Fibroblast of lung (primary cell): ENCODE results near the gene CTTNBP2NL. TPM values are rescaled to one million over a fixed set of nuclear protein-coding genes. Genes with fewer than 3 reads are reported as not detected.

Experiments
- DNase-seq, 2 donors: peaks; one replicate each; pipeline versions ENCODE4 v3.0.0 to v3.0.0-alpha.2; 2010; ENCODE audit warnings: low read depth in 2 of 2
- H2AFZ ChIP-seq: 2 replicates; pipeline ENCODE4 v1.5.1; 2012; ENCODE audit warnings: low read length, control low read depth, inconsistent platforms
- H3K27ac ChIP-seq: 2 replicates; pipeline ENCODE4 v1.5.1; 2011; ENCODE audit warnings: low read length, control low read depth; ENCODE audit not compliant: insufficient read depth
- H3K27me3 ChIP-seq: 2 replicates; pipeline ENCODE4 v1.5.1; 2011; ENCODE audit warnings: mild to moderate bottlenecking, low read length; ENCODE audit not compliant: control insufficient read depth, insufficient read depth
- H3K36me3 ChIP-seq: 2 replicates; pipeline ENCODE4 v1.5.1; 2011; ENCODE audit warnings: low read length; ENCODE audit not compliant: control insufficient read depth, insufficient read depth
- H3K4me1 ChIP-seq: 2 replicates; pipeline ENCODE4 v1.5.1; 2011; ENCODE audit warnings: low read length; ENCODE audit not compliant: control insufficient read depth, insufficient read depth; ENCODE audit errors: extremely low read depth
- H3K4me2 ChIP-seq: 2 replicates; pipeline ENCODE4 v1.5.1; 2011; ENCODE audit warnings: low read length, control low read depth; ENCODE audit not compliant: insufficient read depth; ENCODE audit errors: extremely low read depth
- H3K4me3 ChIP-seq, 4 experiments: fragments of 200-600 bp in 1 of 4; sonication (generic) in 1 of 4; replicated peaks in 1 of 4; 2 replicates each; pipeline ENCODE4 v1.5.1; 2011 to 2016; ENCODE audit warnings: low read length in 4 of 4, low read depth in 3 of 4, mild to moderate bottlenecking in 3 of 4, control low read depth in 2 of 4, inconsistent platforms in 1 of 4, mixed read lengths in 1 of 4; ENCODE audit not compliant: insufficient read depth in 1 of 4; ENCODE audit errors: control extremely low read depth in 1 of 4
- H3K79me2 ChIP-seq: 2 replicates; pipeline ENCODE4 v1.5.1; 2012; ENCODE audit warnings: mild to moderate bottlenecking, low read length, inconsistent platforms; ENCODE audit not compliant: control insufficient read depth, insufficient read depth
- H3K9ac ChIP-seq: 2 replicates; pipeline ENCODE4 v1.5.1; 2011; ENCODE audit warnings: mild to moderate bottlenecking, low read length, control low read depth; ENCODE audit not compliant: insufficient read depth
- H3K9me3 ChIP-seq: 2 replicates; pipeline ENCODE4 v1.5.1; 2012; ENCODE audit warnings: low read depth, low read length; ENCODE audit not compliant: control insufficient read depth, insufficient read depth
- H4K20me1 ChIP-seq: 2 replicates; pipeline ENCODE4 v1.5.1; 2011; ENCODE audit warnings: low read length; ENCODE audit not compliant: control insufficient read depth, insufficient read depth; ENCODE audit errors: extremely low read depth
- CTCF ChIP-seq, 2 donors: IDR thresholded peaks in 1 of 2; conservative IDR thresholded peaks in 1 of 2; 1 replicate in 1 of 2; 2 replicates in 1 of 2; pipeline ENCODE4 v1.5.1; 2011 to 2012; ENCODE audit warnings: low read length in 2 of 2, control low read depth in 1 of 2, inconsistent platforms in 1 of 2, low read depth in 1 of 2, mild to moderate bottlenecking in 1 of 2
- EZH2 ChIP-seq: IDR thresholded peaks from 2 replicates; pipeline ENCODE4 v1.5.1; 2012; ENCODE audit warnings: low read length, control low read depth, mild to moderate bottlenecking; ENCODE audit errors: missing control alignments
- polyA plus RNA-seq, 2 donors: library from polyadenylated mRNA; depleted of rRNA in 1 of 2; stranded (reverse) in 1 of 2; unstranded in 1 of 2; fragments of >200 nt; gene quantifications; 2 replicates each; pipeline ENCODE4 v1.2.1, GENCODE V29; 2011 to 2012; ENCODE audit warnings: missing spikeins in 1 of 2
- total RNA-seq: library from RNA; depleted of rRNA; stranded (reverse); fragments of >200 nt; gene quantifications from 2 replicates; pipeline ENCODE4 v1.2.1, GENCODE V29; 2014

Gene CTTNBP2NL
- total and polyA plus RNA-seq, 2 donors (not counting 1 experiment from before 2014, with no cell fraction given) = 18.5 to 26.8 TPM

- no peaks in the 10 kb centered on the region for H3K79me2 ChIP-seq
- no peaks in the 10 kb centered on the region for H4K20me1 ChIP-seq
- H3K4me1 ChIP-seq = no peaks in the 10 kb centered on the region
- no peak overlapping the region for H3K4me3 ChIP-seq
- TF ChIP-seq CTCF (conservative IDR thresholded peaks at IDR 0.05 in 1 of 2, IDR thresholded peaks at IDR 0.05 in 1 of 2; ENCODE audit: low read depth in 1 of 2, low read length in 2 of 2) (peak; percentile 91 to 99), EZH2 (no peak)
- H3K9me3 ChIP-seq = no peaks in the 10 kb centered on the region
- peaks cover 9% of the 10 kb centered on the region for H3K27me3 ChIP-seq
- no peak overlapping the region for H2AFZ ChIP-seq
- no peak overlapping the region for H3K4me2 ChIP-seq
- peak; percentile 66 to 79 for DNase-seq
- H3K36me3 ChIP-seq = no peaks in the 10 kb centered on the region
- no peak overlapping the region for H3K9ac ChIP-seq
- H3K27ac ChIP-seq = no peak overlapping the region
These were observed 26.4 kb upstream of the CTTNBP2NL start for GRCh38 chr1:112369392-112370285.

GRCh38 chr1:112370996-112371395, 25.0 kb upstream of the CTTNBP2NL start:
- Histone ChIP-seq H3K36me3 (no peaks in the 10 kb centered on the region), H3K9me3 (no peaks in the 10 kb centered on the region), H3K4me1 (no peaks in the 10 kb centered on the region), H4K20me1 (no peaks in the 10 kb centered on the region), H3K79me2 (no peaks in the 10 kb centered on the region), H3K27me3 (peaks cover 9% of the 10 kb centered on the region), H3K9ac (no peak overlapping the region), H3K27ac (no peak overlapping the region), H3K4me2 (no peak overlapping the region), H3K4me3 (no peak overlapping the region), H2AFZ (no peak overlapping the region)
- TF ChIP-seq CTCF (conservative IDR thresholded peaks at IDR 0.05 in 1 of 2, IDR thresholded peaks at IDR 0.05 in 1 of 2; ENCODE audit: low read depth in 1 of 2, low read length in 2 of 2) (no peak), EZH2 (no peak)
- DNase-seq = no peak

- Histone ChIP-seq H3K4me2 (no peak overlapping the region), H2AFZ (no peak overlapping the region), H3K9me3 (no peaks in the 10 kb centered on the region), H3K79me2 (no peaks in the 10 kb centered on the region), H3K27ac (no peak overlapping the region), H3K36me3 (no peaks in the 10 kb centered on the region), H4K20me1 (no peaks in the 10 kb centered on the region), H3K9ac (no peak overlapping the region), H3K4me1 (no peaks in the 10 kb centered on the region), H3K4me3 (no peak overlapping the region), H3K27me3 (peaks cover 9% of the 10 kb centered on the region)
- no peak for TF ChIP-seq CTCF (conservative IDR thresholded peaks at IDR 0.05 in 1 of 2, IDR thresholded peaks at IDR 0.05 in 1 of 2; ENCODE audit: low read depth in 1 of 2, low read length in 2 of 2)
- no peak for TF ChIP-seq EZH2
- DNase-seq = peak in 1 of 2 donors; percentile 11
These were observed 24.2 kb upstream of the CTTNBP2NL start for GRCh38 chr1:112371775-112372174.
